HEK293 (cell line): ENCODE data around the gene CDKL2.

ENCODE experiments used
- CTCF ChIA-PET: fragments of 350-600 bp; formaldehyde crosslinking; extraction: SDS; loops from one replicate; lab custom pipeline; 2021; ENCODE audit warnings: antibody characterized with exemption; lab: Yijun Ruan, JAX
- POLR2A ChIA-PET: fragments of 300-600 bp; formaldehyde crosslinking; extraction: SDS; loops from one replicate; lab custom pipeline; 2020; ENCODE audit warnings: antibody characterized with exemption, inconsistent platforms; lab: Yijun Ruan, JAX
- H3K27ac ChIP-seq: fragments of 200-500 bp; sonication (Bioruptor generic); 2 replicates; pipeline ENCODE4 v1.5.1; 2014; ENCODE audit warnings: low read depth, low read length, control low read depth, inconsistent platforms; ENCODE audit errors: extremely low read depth
- H3K36me3 ChIP-seq, 2 experiments: fragments of 200-500 bp in 1 of 2; sonication (Bioruptor generic) in 1 of 2; 1 replicate in 1 of 2; 2 replicates in 1 of 2; pipeline ENCODE4 v1.5.1; 2014 to 2017; ENCODE audit warnings: inconsistent platforms in 2 of 2, low read length in 2 of 2; ENCODE audit not compliant: control insufficient read depth in 2 of 2, insufficient read depth in 1 of 2
- H3K4me1 ChIP-seq: fragments of 200-500 bp; sonication (Bioruptor generic); 2 replicates; pipeline ENCODE4 v1.5.1; 2014; ENCODE audit warnings: mild to moderate bottlenecking, low read length, inconsistent platforms; ENCODE audit not compliant: control insufficient read depth, insufficient read depth
- H3K4me3 ChIP-seq: 2 replicates; pipeline ENCODE4 v1.5.1; 2011; ENCODE audit warnings: low read depth, mild to moderate bottlenecking, control low read depth, low read length, moderate library complexity
- H3K9me3 ChIP-seq: fragments of 200-500 bp; sonication (Bioruptor generic); 2 replicates; pipeline ENCODE4 v1.5.1; 2014; ENCODE audit warnings: low read depth, low read length, inconsistent platforms; ENCODE audit not compliant: control insufficient read depth, insufficient read depth
- EGR2 ChIP-seq: fragments of 450-650 bp; formaldehyde crosslinking; IDR thresholded peaks from 2 replicates; pipeline ENCODE4 v1.5.1; 2016; ENCODE audit warnings: low read depth, missing biosample characterization, missing genetic modification characterization
- GLI4 ChIP-seq: fragments of 450-650 bp; formaldehyde crosslinking; IDR thresholded peaks from 2 replicates; pipeline ENCODE4 v1.5.1; 2016; ENCODE audit warnings: missing biosample characterization, missing genetic modification characterization
- KLF8 ChIP-seq: fragments of 450-650 bp; formaldehyde crosslinking; IDR thresholded peaks from 2 replicates; pipeline ENCODE4 v1.5.1; 2016; ENCODE audit warnings: missing biosample characterization, missing genetic modification characterization
- OSR2 ChIP-seq: fragments of 450-650 bp; formaldehyde crosslinking; IDR thresholded peaks from 2 replicates; pipeline ENCODE4 v1.5.1; 2016; ENCODE audit warnings: missing biosample characterization, missing genetic modification characterization
- OVOL3 ChIP-seq: fragments of 450-650 bp; formaldehyde crosslinking; IDR thresholded peaks from 2 replicates; pipeline ENCODE4 v1.5.1; 2016; ENCODE audit warnings: missing biosample characterization, missing genetic modification characterization
- RBAK ChIP-seq: fragments of 450-650 bp; formaldehyde crosslinking; IDR thresholded peaks from 2 replicates; pipeline ENCODE4 v1.5.1; 2016; ENCODE audit warnings: missing biosample characterization, missing genetic modification characterization
- TRIM28 ChIP-seq: IDR thresholded peaks from 2 replicates; pipeline ENCODE4 v1.6.1; 2011; ENCODE audit warnings: low read length, control low read depth, borderline replicate concordance
- ZBTB17 ChIP-seq: fragments of 450-650 bp; formaldehyde crosslinking; IDR thresholded peaks from 2 replicates; pipeline ENCODE4 v1.5.1; 2016; ENCODE audit warnings: missing biosample characterization, missing genetic modification characterization
- ZFP41 ChIP-seq: fragments of 450-650 bp; formaldehyde crosslinking; IDR thresholded peaks from 2 replicates; pipeline ENCODE4 v1.5.1; 2016; ENCODE audit warnings: missing biosample characterization, missing genetic modification characterization, borderline replicate concordance
- ZNF138 ChIP-seq: fragments of 450-650 bp; formaldehyde crosslinking; IDR thresholded peaks from 2 replicates; pipeline ENCODE4 v1.5.1; 2016; ENCODE audit warnings: missing biosample characterization, missing genetic modification characterization, borderline replicate concordance
- ZNF157 ChIP-seq: fragments of 450-650 bp; formaldehyde crosslinking; IDR thresholded peaks from 2 replicates; pipeline ENCODE4 v1.5.1; 2016; ENCODE audit warnings: missing biosample characterization, missing genetic modification characterization
- ZNF169 ChIP-seq: fragments of 450-650 bp; formaldehyde crosslinking; IDR thresholded peaks from 2 replicates; pipeline ENCODE4 v1.5.1; 2016; ENCODE audit warnings: missing biosample characterization, missing genetic modification characterization
- ZNF24 ChIP-seq: fragments of 450-650 bp; formaldehyde crosslinking; IDR thresholded peaks from 2 replicates; pipeline ENCODE4 v1.5.1; 2016; ENCODE audit warnings: missing biosample characterization, missing genetic modification characterization
- ZNF350 ChIP-seq: fragments of 450-650 bp; formaldehyde crosslinking; IDR thresholded peaks from 2 replicates; pipeline ENCODE4 v1.5.0; 2017; ENCODE audit warnings: missing biosample characterization, mild to moderate bottlenecking, missing genetic modification characterization
- ZNF391 ChIP-seq: fragments of 450-650 bp; formaldehyde crosslinking; IDR thresholded peaks from 2 replicates; pipeline ENCODE4 v1.5.1; 2016; ENCODE audit warnings: low read depth, missing biosample characterization, missing genetic modification characterization, borderline replicate concordance
- ZNF529 ChIP-seq: fragments of 450-650 bp; formaldehyde crosslinking; IDR thresholded peaks from 2 replicates; pipeline ENCODE4 v1.5.1; 2017; ENCODE audit warnings: missing genetic modification characterization, missing biosample characterization; ENCODE audit not compliant: insufficient replicate concordance
- ZNF558 ChIP-seq: fragments of 450-650 bp; formaldehyde crosslinking; IDR thresholded peaks from 2 replicates; pipeline ENCODE4 v1.5.1; 2016; ENCODE audit warnings: missing biosample characterization, missing genetic modification characterization
- ZNF654 ChIP-seq: fragments of 450-650 bp; formaldehyde crosslinking; IDR thresholded peaks from 2 replicates; pipeline ENCODE4 v1.5.1; 2016; ENCODE audit warnings: low read depth, missing biosample characterization, missing genetic modification characterization
- ZNF658 ChIP-seq: fragments of 450-650 bp; formaldehyde crosslinking; IDR thresholded peaks from 2 replicates; pipeline ENCODE4; 2016; ENCODE audit warnings: missing biosample characterization, missing genetic modification characterization
- ZNF768 ChIP-seq: fragments of 450-650 bp; formaldehyde crosslinking; IDR thresholded peaks from 2 replicates; pipeline ENCODE4 v1.5.1; 2018; ENCODE audit warnings: missing biosample characterization, mild to moderate bottlenecking, missing genetic modification characterization
- ZNF777 ChIP-seq: fragments of 450-650 bp; formaldehyde crosslinking; IDR thresholded peaks from 2 replicates; pipeline ENCODE4 v1.5.1; 2017; ENCODE audit warnings: missing biosample characterization, missing genetic modification characterization, borderline replicate concordance
- ZNF791 ChIP-seq: fragments of 450-650 bp; formaldehyde crosslinking; IDR thresholded peaks from 2 replicates; pipeline ENCODE4 v1.5.1; 2016; ENCODE audit warnings: missing biosample characterization, missing genetic modification characterization
- TF ChIP-seq, protein P1 (sequence below): fragments of 450-650 bp; formaldehyde crosslinking; IDR thresholded peaks from 2 replicates; pipeline ENCODE4 v1.5.1; 2017; ENCODE audit warnings: missing biosample characterization, missing genetic modification characterization
- TF ChIP-seq, protein P2 (sequence below): fragments of 450-650 bp; formaldehyde crosslinking; IDR thresholded peaks from 2 replicates; pipeline ENCODE4 v1.5.1; 2016; ENCODE audit warnings: missing biosample characterization, missing genetic modification characterization
- TF ChIP-seq, protein P3 (sequence below): fragments of 450-650 bp; formaldehyde crosslinking; IDR thresholded peaks from 2 replicates; pipeline ENCODE4 v1.5.1; 2017; ENCODE audit warnings: missing biosample characterization, missing genetic modification characterization
- TF ChIP-seq, protein P4 (sequence below): fragments of 450-650 bp; formaldehyde crosslinking; IDR thresholded peaks from 2 replicates; pipeline ENCODE4 v1.5.1; 2016; ENCODE audit warnings: missing biosample characterization, missing genetic modification characterization

CDKL2 gene

DNA sequence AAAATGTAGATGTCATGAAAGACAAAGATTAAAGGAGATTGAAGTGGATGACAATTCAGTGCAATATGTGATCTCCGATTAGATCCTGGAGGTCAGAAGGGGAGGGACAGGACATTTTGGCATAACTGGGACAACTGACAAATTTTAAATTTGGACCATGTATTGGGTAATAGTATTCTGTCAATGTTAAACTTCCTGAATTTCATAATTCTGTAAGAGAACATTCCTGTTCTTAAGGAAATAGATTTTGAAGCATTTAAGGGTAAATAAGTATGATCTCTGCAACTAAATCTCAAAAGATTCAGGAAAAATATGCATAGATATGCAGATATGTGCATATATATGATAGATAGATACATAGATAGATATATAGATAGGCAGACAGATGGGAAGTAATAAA is 63.4 kb downstream of the CDKL2 start (continued):
- TF ChIP-seq, protein P1, sequence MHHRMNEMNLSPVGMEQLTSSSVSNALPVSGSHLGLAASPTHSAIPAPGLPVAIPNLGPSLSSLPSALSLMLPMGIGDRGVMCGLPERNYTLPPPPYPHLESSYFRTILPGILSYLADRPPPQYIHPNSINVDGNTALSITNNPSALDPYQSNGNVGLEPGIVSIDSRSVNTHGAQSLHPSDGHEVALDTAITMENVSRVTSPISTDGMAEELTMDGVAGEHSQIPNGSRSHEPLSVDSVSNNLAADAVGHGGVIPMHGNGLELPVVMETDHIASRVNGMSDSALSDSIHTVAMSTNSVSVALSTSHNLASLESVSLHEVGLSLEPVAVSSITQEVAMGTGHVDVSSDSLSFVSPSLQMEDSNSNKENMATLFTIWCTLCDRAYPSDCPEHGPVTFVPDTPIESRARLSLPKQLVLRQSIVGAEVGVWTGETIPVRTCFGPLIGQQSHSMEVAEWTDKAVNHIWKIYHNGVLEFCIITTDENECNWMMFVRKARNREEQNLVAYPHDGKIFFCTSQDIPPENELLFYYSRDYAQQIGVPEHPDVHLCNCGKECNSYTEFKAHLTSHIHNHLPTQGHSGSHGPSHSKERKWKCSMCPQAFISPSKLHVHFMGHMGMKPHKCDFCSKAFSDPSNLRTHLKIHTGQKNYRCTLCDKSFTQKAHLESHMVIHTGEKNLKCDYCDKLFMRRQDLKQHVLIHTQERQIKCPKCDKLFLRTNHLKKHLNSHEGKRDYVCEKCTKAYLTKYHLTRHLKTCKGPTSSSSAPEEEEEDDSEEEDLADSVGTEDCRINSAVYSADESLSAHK (tag by site-specific recombination), result no peak
- no peak for TF ChIP-seq ZNF791 (tag by site-specific recombination)
- TF ChIP-seq ZNF658 (tag by site-specific recombination), result no peak
- TF ChIP-seq ZNF169, result no peak
- TF ChIP-seq EGR2, result no peak

DNA sequence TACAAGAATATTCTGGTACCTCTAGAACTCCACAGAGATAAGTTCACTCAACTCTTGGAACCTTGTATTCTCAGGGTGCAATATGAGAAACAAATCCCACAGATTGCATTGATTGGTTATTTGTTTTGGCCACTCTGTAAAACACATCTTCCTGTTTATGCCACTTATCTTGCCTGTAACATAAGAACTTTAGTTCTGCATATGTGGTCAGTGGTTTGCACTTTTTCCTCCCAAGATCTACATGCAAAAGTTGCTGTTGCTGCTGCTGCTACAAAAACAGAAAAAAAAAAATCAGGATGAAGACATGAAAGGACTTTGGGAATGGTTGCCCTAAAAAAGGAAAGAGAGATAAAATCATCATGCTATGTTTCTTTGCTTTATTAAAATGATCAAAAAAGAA is 64.8 kb downstream of the CDKL2 start:
- Histone ChIP-seq H3K4me1 (no peaks in the 10 kb centered on the region), H3K4me3 (no peak overlapping the region), H3K27ac (no peak overlapping the region), H3K9me3 (no peaks in the 10 kb centered on the region), H3K36me3 (no peaks in the 10 kb centered on the region)
- POLR2A ChIA-PET, result no interaction called here
- TF ChIP-seq ZFP41 (tag by site-specific recombination) (no peak), ZBTB17 (tag by site-specific recombination) (0 out of 2 replicates have a peak, but pooled peaks have one; percentile 19)
- TF ChIP-seq, all 188 proteins: peak for 1
- CTCF ChIA-PET, result no interaction called here

DNA sequence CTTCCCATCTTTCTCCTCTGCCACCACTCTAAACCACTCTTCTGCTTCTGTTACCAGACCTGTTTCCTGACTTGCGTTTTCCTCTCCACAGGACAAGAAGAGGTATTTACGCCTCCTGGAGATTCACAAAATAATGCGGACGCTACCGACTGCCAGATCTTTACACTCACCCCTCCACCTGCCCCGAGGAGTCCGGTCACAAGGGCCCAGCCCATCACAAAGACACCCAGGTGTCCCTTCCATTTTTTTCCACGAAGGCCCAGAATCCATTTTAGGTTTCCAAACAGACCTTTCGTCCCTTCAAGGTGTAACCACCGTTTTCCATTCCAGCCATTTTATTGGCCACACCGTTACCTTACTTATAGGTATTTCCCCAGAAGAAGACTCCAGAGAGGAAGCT is 66.3 kb downstream of the CDKL2 start:
- H3K36me3 ChIP-seq, result no peaks in the 10 kb centered on the region
- no peaks in the 10 kb centered on the region for H3K4me1 ChIP-seq
- ChIA-PET POLR2A (no interaction called here), CTCF (no interaction called here)
- no peak overlapping the region for H3K4me3 ChIP-seq
- H3K27ac ChIP-seq, result no peak overlapping the region
- TF ChIP-seq TRIM28 (no peak), OVOL3 (tag by site-specific recombination) (no peak), ZNF391 (tag by site-specific recombination) (no peak), ZNF157 (no peak), GLI4 (no peak), ZNF24 (tag by site-specific recombination) (no peak), ZNF350 (tag by site-specific recombination) (no peak), ZNF529 (tag by site-specific recombination) (no peak), RBAK (tag by site-specific recombination) (no peak)
- TF ChIP-seq, protein P2, sequence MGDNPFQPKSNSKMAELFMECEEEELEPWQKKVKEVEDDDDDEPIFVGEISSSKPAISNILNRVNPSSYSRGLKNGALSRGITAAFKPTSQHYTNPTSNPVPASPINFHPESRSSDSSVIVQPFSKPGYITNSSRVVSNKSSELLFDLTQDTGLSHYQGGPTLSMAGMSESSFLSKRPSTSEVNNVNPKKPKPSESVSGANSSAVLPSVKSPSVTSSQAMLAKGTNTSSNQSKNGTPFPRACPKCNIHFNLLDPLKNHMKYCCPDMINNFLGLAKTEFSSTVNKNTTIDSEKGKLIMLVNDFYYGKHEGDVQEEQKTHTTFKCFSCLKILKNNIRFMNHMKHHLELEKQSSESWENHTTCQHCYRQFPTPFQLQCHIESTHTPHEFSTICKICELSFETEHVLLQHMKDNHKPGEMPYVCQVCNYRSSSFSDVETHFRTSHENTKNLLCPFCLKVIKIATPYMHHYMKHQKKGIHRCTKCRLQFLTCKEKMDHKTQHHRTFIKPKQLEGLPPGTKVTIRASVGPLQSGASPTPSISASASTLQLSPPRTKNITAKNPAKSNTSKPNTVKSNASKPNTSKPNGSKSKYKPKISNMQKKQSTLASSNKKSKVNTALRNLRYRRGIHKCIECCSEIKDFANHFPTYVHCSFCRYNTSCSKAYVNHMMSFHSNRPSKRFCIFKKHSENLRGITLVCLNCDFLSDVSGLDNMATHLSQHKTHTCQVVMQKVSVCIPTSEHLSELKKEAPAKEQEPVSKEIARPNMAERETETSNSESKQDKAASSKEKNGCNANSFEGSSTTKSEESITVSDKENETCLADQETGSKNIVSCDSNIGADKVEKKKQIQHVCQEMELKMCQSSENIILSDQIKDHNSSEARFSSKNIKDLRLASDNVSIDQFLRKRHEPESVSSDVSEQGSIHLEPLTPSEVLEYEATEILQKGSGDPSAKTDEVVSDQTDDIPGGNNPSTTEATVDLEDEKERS (tag by site-specific recombination), result no peak
- H3K9me3 ChIP-seq, result no peaks in the 10 kb centered on the region

DNA sequence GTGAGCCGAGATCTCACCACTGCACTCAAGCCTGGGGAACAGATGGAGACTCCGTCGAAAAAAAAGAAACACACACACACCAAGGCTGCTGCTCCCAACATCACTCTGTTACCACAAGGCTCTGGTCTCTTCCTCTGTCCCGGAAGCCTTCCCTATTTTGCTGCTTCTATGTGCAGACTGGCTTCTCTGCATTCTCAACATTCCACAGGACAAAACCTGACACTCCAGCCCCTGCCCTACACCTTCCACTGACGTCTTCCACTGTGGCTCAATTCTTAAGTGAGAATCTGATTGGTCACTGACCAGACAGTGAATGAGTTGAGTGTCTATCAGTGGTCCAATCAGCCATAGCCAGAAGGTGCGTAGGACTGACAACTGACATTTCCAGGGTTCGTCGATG is 68.5 kb downstream of the CDKL2 start:
- Histone ChIP-seq H3K36me3 (no peaks in the 10 kb centered on the region), H3K4me3 (no peak overlapping the region), H3K9me3 (no peaks in the 10 kb centered on the region), H3K27ac (no peak overlapping the region), H3K4me1 (no peaks in the 10 kb centered on the region)
- ChIA-PET CTCF (no interaction called here), POLR2A (no interaction called here)
- TF ChIP-seq ZNF768 (tag by site-specific recombination), result no peak
- TF ChIP-seq ZNF138 (tag by site-specific recombination), result no peak
- TF ChIP-seq ZNF558, result no peak
- TF ChIP-seq KLF8 (tag by site-specific recombination), result no peak
- TF ChIP-seq, protein P3, sequence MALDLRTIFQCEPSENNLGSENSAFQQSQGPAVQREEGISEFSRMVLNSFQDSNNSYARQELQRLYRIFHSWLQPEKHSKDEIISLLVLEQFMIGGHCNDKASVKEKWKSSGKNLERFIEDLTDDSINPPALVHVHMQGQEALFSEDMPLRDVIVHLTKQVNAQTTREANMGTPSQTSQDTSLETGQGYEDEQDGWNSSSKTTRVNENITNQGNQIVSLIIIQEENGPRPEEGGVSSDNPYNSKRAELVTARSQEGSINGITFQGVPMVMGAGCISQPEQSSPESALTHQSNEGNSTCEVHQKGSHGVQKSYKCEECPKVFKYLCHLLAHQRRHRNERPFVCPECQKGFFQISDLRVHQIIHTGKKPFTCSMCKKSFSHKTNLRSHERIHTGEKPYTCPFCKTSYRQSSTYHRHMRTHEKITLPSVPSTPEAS (tag by site-specific recombination), result no peak
- no peak for TF ChIP-seq ZNF777 (tag by site-specific recombination)
- no peak for TF ChIP-seq OSR2
- no peak for TF ChIP-seq ZNF654 (tag by site-specific recombination)
- TF ChIP-seq, protein P4, sequence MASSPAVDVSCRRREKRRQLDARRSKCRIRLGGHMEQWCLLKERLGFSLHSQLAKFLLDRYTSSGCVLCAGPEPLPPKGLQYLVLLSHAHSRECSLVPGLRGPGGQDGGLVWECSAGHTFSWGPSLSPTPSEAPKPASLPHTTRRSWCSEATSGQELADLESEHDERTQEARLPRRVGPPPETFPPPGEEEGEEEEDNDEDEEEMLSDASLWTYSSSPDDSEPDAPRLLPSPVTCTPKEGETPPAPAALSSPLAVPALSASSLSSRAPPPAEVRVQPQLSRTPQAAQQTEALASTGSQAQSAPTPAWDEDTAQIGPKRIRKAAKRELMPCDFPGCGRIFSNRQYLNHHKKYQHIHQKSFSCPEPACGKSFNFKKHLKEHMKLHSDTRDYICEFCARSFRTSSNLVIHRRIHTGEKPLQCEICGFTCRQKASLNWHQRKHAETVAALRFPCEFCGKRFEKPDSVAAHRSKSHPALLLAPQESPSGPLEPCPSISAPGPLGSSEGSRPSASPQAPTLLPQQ (tag by site-specific recombination), result no peak
